ENCODE results near the gene SMAD5.

The SMAD5 gene

GRCh38 chr5:136226401-136226800 is 93.8 kb downstream of the SMAD5 start:
- DNase-seq = no peak

DNA sequence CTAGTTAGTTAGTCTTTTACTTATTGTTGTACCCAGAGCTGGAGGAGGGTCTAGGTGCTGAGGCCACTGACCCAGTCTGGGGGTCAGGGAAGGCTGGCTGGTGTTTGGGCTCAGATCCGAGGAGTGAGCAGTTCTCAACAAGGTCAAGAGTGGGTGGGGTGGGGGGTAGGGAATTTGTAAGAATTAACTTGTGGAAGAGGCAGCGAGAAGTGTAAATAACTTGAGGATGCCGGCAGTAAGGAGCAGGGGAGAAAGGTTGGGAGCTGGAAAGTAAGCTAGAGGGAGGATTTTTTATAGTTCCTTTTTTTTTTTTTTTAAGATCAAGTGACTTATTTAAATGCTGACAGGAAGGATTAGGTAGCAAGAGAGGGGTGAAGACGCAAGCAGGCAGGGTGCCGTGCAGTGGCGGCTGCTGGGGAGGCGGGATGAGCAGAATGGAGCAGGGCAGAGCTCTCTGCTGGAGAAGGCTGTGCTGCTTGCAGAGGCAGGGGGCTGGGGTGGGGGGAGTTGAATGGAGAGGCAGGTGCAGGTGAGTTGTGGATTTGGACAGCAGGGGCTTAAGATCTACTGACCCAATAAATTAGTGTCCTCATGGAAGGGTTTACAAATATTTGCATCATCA is 95.6 kb downstream of the SMAD5 start:
- no peak for DNase-seq

GRCh38 chr5:136230176-136230575 is 97.5 kb downstream of the SMAD5 start:
- no peak for DNase-seq

GRCh38 chr5:136232316-136232715 is 99.7 kb downstream of the SMAD5 start:
- no peak for DNase-seq

Data from CD4-positive, alpha-beta T cell treated with Interleukin-12 subunit alpha and Interleukin-12 subunit beta, for 1 hour (primary cell).